LNCAP (cell line): ENCODE data around the gene ACR.

ENCODE experiments used
- CTCF ChIP-seq: fragments of 450-650 bp; IDR thresholded peaks from 2 replicates; pipeline ENCODE4 v1.5.1; 2017; ENCODE audit warnings: mild to moderate bottlenecking

ACR gene

GRCh38 chr22:50737728-50738648 lies at the start of gene ACR:
TSS of gene ACR (plus strand) at chr22:50738204. CDS start at chr22:50738236, 32 bp downstream.
- no peak for TF ChIP-seq CTCF

GRCh38 chr22:50688448-50688847 lies 49.6 kb upstream of the ACR start:
- no peak for TF ChIP-seq CTCF

DNA sequence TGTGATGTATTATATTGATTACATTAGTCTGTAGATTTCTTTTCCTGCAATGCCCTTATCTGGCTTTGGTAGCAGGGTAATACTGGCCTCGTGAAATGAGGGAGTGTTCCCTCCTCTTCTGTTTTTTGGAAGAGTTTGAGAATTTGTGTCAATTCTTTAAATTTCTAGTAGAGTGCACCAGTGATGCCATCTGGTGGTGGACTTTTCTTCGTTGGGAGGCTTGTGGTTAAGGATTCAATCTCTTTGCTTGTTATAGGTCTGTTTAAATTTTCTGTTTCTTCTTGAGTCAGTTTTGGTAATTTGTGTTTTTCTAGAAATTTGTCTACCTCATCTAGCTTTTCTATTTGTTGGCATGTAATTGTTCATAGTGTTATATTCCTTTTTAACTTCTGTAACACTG lies 46.5 kb upstream of the ACR start:
- peak; percentile 46 for TF ChIP-seq CTCF

DNA sequence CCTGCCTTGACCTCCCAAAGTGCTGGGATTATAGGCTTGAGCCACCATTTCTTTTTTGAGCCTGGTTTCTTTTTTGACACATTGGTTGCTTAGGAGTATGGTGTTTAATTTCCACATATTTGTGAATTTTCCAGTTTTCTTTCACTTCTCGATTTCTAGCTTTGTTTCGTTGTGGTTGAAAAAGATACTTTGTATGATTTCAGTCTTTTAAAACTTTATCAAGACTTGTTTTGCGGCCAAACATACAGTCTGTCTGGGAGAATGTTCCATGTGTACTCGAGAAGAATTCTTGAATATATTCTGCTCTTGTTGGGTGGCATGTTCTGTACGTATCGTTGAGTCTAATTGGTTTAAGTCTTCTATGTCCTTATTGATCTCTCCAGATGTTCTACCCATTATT lies 44.5 kb upstream of the ACR start:
- no peak for TF ChIP-seq CTCF

- TF ChIP-seq CTCF: no peak
These were observed 43.9 kb upstream of the ACR start for GRCh38 chr22:50694099-50694605.

DNA sequence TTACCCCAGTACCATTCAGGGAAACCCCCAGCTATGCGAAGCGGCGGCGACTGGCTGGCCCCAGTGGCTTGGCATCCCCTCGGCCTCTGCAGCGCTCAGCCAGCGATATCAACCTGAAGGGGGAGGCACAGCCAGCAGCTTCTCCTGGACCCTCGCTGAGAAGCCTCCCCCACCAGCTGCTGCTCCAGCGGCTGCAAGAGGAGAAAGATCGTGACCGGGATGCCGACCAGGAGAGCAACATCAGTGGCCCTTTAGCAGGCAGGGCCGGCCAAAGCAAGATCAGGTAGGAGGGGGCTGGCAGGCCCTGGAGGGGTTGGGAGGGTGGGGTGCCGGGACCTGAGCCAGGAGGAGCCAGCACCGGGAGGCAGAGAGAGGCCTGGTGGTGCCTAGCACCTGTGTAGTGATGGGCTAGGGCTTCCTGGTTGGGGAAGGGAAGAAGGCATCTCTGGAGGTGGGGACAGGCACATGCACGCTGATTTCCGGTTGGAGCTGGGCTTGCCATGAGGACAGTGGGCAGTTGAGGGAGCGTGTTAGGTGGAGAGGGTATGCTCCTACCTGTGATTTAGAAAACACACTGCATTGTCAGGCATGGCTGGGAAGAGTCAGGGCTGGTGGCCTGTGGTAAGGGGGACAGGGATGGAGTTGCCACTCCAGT lies 43.1 kb upstream of the ACR start:
- no peak for TF ChIP-seq CTCF

- TF ChIP-seq CTCF: no peak
These were observed 42.4 kb upstream of the ACR start for GRCh38 chr22:50695421-50696250.
